ENCODE measurements around the gene ZMIZ1. TPM values are rescaled to one million over a fixed set of nuclear protein-coding genes. Genes with fewer than 3 reads are reported as not detected.

ZMIZ1 gene
- polyA plus RNA-seq, 1 experiment: 13.0 TPM

DNA sequence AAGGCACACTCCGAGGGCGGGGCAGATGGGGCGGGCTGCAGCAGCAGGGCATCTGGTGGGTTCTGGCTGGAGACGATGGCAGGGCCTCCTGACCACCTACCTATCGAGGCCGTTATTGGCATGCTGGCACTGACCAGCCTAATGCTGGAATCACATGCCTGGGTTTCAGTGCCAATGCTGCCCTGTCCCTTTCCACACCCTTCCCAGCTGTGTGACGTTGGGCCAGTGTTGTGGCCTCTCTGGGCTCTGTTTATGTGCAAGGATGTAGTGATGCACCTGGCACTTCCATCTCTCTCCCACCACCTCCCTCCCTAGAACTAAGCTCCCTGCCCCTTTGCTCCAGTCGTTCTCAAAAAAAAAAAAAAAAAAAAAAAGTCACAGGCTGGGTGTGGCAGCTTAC, 132.9 kb downstream of the ZMIZ1 start:
- Histone ChIP-seq H3K4me3 (ENCODE audit: low read depth, low read length) (no peak overlapping the region), H3K36me3 (ENCODE audit: control insufficient read depth, insufficient read depth, low read length) (peaks cover 37% of the 10 kb centered on the region), H3K27me3 (ENCODE audit: control insufficient read depth, insufficient read depth, low read length) (no peaks in the 10 kb centered on the region)
- ChIA-PET POLR2A (no interaction called here), CTCF (interaction anchor here (1.1 to 1.5 kb wide), 2 partner anchors 70 to 349 kb away, joined by 3 to 4 read pairs; no protein-coding TSS in a partner anchor)
- no peak for DNase-seq (ENCODE audit: low read depth)
- no peak for TF ChIP-seq CTCF (IDR thresholded peaks at IDR 0.05; ENCODE audit: insufficient read depth, low read depth, low read length)

DNA sequence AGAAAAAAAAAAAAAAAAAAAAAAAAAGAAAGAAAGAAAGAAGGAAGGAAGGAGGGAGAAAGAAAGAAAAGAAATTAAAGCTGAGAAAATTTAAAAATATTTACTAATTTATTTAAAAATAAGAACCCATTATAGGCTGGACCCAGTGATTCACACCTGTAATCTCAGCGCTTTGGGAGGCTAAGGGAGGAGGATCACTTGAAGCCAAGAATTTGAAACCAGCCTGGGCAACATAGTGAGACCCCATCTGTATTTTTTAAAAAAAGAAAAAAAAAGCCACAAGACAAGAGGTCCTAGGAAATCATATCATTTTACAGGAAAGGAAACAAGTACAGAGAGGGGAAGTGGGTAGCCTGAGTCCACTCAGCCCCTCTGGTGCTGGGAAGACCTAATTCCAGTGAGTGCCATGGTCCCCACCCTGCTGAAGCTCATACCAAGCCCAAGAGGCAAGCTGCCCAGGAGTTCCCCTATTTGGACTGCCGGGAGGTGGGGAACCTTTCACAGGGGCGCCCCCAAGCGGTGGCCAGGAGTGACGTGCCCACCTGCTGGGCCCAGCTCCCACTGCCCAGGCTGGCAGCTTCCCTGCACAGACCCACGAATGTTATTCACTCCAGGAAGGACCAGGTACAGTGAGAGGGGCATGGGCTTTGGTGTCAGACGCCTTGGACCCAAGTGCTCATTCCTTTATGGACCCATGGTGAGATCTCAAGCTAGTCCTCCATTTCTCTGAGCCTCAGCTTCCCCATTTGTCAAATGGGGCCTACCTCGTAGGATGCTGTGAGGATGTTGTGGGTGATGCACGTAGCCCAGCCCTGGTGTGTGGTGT, 133.6 kb downstream of the ZMIZ1 start:
- DNase-seq (ENCODE audit: low read depth): no peak
- peak; percentile 67 for TF ChIP-seq CTCF (IDR thresholded peaks at IDR 0.05; ENCODE audit: insufficient read depth, low read depth, low read length)
- H3K27me3 ChIP-seq (ENCODE audit: control insufficient read depth, insufficient read depth, low read length): no peaks in the 10 kb centered on the region
- H3K36me3 ChIP-seq (ENCODE audit: control insufficient read depth, insufficient read depth, low read length): peaks cover 37% of the 10 kb centered on the region
- no peak overlapping the region for H3K4me3 ChIP-seq (ENCODE audit: low read depth, low read length)
- ChIA-PET CTCF (interaction anchor here (0.9 to 1.9 kb wide), 10 partner anchors 9 to 747 kb away, joined by 3 to 7 read pairs (median 4); no protein-coding TSS in a partner anchor), POLR2A (no interaction called here)

DNA sequence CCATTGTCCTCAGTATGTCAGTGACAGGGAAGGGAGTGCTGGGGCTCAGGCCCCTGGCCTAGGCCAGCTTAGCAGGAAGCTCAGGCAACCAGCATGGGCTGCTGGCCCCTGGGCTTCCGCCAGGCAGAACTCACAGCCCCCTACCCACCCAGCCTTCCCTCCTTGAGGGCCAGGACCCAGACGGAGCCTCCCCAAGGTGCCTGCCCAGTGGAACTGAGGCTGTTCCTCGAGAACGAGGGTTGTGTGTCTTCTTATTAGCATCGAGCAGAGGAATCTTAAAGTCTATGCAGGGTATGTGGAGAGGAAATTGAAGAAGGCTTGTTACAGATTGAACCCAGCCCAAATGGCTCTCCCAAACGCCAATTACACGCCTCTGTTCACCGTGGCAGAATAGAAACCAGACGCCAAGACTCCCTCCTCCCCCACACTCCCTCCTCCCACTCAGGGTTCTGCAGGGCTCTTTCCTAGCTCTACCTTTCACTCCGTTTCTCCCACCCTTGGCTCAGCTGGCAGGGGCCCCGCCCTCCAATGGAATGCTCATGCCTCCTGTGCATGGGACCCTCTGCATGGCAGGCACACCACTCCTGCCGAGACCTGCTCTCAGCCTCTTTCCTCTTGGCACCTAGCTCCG, 134.4 kb downstream of the ZMIZ1 start:
- Histone ChIP-seq H3K36me3 (ENCODE audit: control insufficient read depth, insufficient read depth, low read length) (peaks cover 37% of the 10 kb centered on the region), H3K27me3 (ENCODE audit: control insufficient read depth, insufficient read depth, low read length) (no peaks in the 10 kb centered on the region), H3K4me3 (ENCODE audit: low read depth, low read length) (no peak overlapping the region)
- no peak for TF ChIP-seq CTCF (IDR thresholded peaks at IDR 0.05; ENCODE audit: insufficient read depth, low read depth, low read length)
- ChIA-PET CTCF (interaction anchor here (0.9 to 1.9 kb wide), 11 partner anchors 10 to 748 kb away, joined by 3 to 7 read pairs (median 4); no protein-coding TSS in a partner anchor), POLR2A (no interaction called here)
- no peak for DNase-seq (ENCODE audit: low read depth)

- no peak for TF ChIP-seq CTCF (IDR thresholded peaks at IDR 0.05; ENCODE audit: insufficient read depth, low read depth, low read length)
- no peaks in the 10 kb centered on the region for H3K27me3 ChIP-seq (ENCODE audit: control insufficient read depth, insufficient read depth, low read length)
- CTCF ChIA-PET: interaction anchor here (0.5 to 1.9 kb wide), 6 partner anchors 8 to 552 kb away, joined by 3 to 7 read pairs (median 4); no protein-coding TSS in a partner anchor
- H3K4me3 ChIP-seq (ENCODE audit: low read depth, low read length): no peak overlapping the region
- peaks cover 41% of the 10 kb centered on the region for H3K36me3 ChIP-seq (ENCODE audit: control insufficient read depth, insufficient read depth, low read length)
- POLR2A ChIA-PET: no interaction called here
- no peak for DNase-seq (ENCODE audit: low read depth)
These were observed 135.1 kb downstream of the ZMIZ1 start for GRCh38 chr10:79203833-79204232.
